ENCODE results near the gene ZNF324B. TPM values are rescaled to one million over a fixed set of nuclear protein-coding genes. Genes with fewer than 3 reads are reported as not detected.

Gene ZNF324B
- total RNA-seq, 1 experiment from 2014 or later: 6.3 TPM

DNA sequence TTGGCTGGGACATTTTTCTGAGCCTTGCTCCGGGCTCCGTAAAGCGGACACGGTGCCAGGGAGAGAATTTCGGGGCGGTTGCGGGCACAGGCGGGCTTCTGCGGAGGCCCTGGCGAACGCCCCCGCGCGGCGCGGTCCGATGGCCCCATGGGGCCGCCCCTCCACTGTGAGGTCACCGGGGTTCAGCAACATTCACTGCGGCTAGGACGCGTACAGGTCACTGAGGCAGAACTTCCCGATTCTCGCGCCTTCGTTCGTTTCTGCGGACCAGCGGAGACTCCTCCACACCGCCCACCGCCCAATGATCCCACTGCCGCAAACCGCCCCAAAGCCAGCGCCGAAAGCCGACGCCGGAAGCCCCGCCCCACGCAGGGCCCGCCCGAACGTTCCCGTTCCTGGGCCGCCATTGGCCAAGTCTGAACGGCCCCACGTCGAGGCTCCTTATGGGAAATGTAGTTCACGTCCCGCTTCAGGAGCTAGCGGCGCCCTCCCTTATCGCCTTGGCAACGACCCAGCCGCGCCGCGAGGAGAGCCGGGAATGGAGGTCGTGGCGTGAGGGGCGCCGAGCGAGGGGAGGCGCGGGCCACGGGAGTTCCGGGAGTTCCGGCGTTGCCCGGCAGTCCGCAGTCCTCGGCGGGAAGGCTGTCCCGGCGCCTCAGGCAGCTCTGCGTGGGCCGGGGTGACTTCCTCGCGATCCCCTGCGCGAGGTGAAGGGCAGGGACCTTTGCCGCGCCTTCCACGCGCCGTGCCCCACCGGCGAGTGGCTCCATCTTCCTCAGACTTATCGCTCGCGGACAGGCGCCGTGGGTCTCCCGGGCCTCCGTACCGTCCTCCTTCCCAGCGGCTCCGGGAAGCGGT is 43.0 kb upstream of the ZNF324B start, which contains the start of gene ZNF584:
ZNF584 (plus strand) TSS at position 498 of the 858 bp plus-strand sequence. CDS start 499 bp downstream, outside the sequence.
- peaks cover 19 to 23% of the 10 kb centered on the region in 2 experiments for H3K4me1 Mint-ChIP-seq

More for the DNA sequence above, 43.0 kb upstream of the ZNF324B start, which contains the start of gene ZNF584:
- Histone ChIP-seq H3K18ac (ENCODE audit: insufficient read length, low read depth, low read length) (peak within 1 kb of the TSS; percentile 52), H2BK15ac (ENCODE audit: low read depth, low read length) (no peak within 1 kb of the TSS), H3K79me1 (ENCODE audit: insufficient read depth, low read depth, low read length, poor library complexity, severe bottlenecking) (no peaks in the 10 kb centered on the region), H3K23ac (ENCODE audit: insufficient read length, low read depth, low read length) (no peak within 1 kb of the TSS), H2BK12ac (ENCODE audit: insufficient read length, low read depth, low read length) (no peak within 1 kb of the TSS), H3K23me2 (ENCODE audit: insufficient read length, low read depth, low read length, poor library complexity, severe bottlenecking) (peaks cover 15% of the 10 kb centered on the region), H3K4me2 (ENCODE audit: insufficient read depth, insufficient read length, low read length) (peak within 1 kb of the TSS; percentile 87), H3K14ac (ENCODE audit: insufficient read depth, low read length) (peak within 1 kb of the TSS; percentile 75), H3K56ac (ENCODE audit: insufficient read length, low read depth, low read length) (no peak within 1 kb of the TSS), H4K20me1 (ENCODE audit: control insufficient read depth, insufficient read depth, insufficient read length) (peaks cover 3% of the 10 kb centered on the region), H3K4me1 (ENCODE audit: insufficient read depth, low read length) (peaks cover 5% of the 10 kb centered on the region; the same call in 1 of the 2 replicates), H4K8ac (replicated peaks; ENCODE audit: insufficient read length, low read depth, low read length) (no peak within 1 kb of the TSS), H2AK5ac (ENCODE audit: insufficient read length, low read length) (no peak within 1 kb of the TSS), H4K5ac (ENCODE audit: insufficient read length, low read depth, low read length) (no peak within 1 kb of the TSS), H3K79me2 (ENCODE audit: insufficient read depth, low read length) (no peaks in the 10 kb centered on the region), H3K4ac (ENCODE audit: low read depth, low read length) (no peak within 1 kb of the TSS), H3K27me3 (ENCODE audit: insufficient read depth, low read length) (no peaks in the 10 kb centered on the region; the same call in 1 of the 2 replicates), H2BK5ac (ENCODE audit: insufficient read length, low read length) (no peak within 1 kb of the TSS), H3K9me3 (ENCODE audit: control insufficient read depth, low read depth, low read length) (no peaks in the 10 kb centered on the region), H3T11ph (ENCODE audit: low read length) (no peak within 1 kb of the TSS), H3K9ac (ENCODE audit: extremely low read depth, insufficient read length, low read length) (peak within 1 kb of the TSS; percentile 84), H3K27ac (ENCODE audit: insufficient read length, low read depth, low read length) (no peak within 1 kb of the TSS), H2BK20ac (ENCODE audit: low read depth, low read length, poor library complexity, severe bottlenecking) (no peak within 1 kb of the TSS), H4K91ac (ENCODE audit: insufficient read length, low read depth, low read length) (no peak within 1 kb of the TSS), H2AFZ (ENCODE audit: low read length) (no peak within 1 kb of the TSS), H2BK120ac (ENCODE audit: low read depth, low read length, poor library complexity, severe bottlenecking) (no peak within 1 kb of the TSS)
- peak; percentile 96 for DNase-seq
- peaks cover 10 to 13% of the 10 kb centered on the region in 2 experiments; a peak in 4 of 5 replicates for H3K9me3 Mint-ChIP-seq
- H3K27me3 Mint-ChIP-seq (ENCODE audit: low read depth): peaks cover 13% of the 10 kb centered on the region
- TF ChIP-seq CTCF (conservative IDR thresholded peaks at IDR 0.05): no peak
- no CpG with 5 or more reads among the region's 100 CpGs for WGBS (ENCODE audit: extremely low coverage, insufficient read length, low lambda C conversion rate)
- H3K27ac Mint-ChIP-seq: peak within 1 kb of the TSS; percentile 70 to 96 (median 94); a peak in 4 of 7 replicates
- H3K4me3 Mint-ChIP-seq: peak within 1 kb of the TSS; percentile 87 to 94
- peaks cover 8 to 11% (median 9%) of the 10 kb centered on the region in 3 experiments; a peak in 6 of 7 replicates for H3K36me3 Mint-ChIP-seq (ENCODE audit: insufficient read depth in 1 of 3, low read depth in 3 of 3)
